ENCODE results near the gene TBC1D32.

TBC1D32 gene

DNA sequence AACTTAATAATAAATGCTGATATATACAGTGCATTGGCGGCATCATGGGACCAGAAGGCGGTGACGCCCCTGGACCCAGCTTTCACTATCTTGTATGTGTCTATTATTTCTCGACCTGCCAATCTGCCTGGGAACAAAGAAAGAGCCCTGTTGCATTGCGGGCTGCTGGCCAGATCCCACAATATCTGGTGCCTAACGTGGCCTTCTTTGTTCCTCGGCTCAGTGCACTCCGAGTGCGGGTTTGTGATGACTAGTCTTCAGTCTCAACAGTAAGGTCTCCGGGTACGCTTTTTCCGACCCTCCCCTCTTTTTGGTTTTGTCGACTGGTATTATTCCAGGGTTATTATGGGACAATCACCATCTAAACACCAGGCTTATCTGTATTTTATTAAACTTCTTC lies 291.5 kb downstream of the TBC1D32 start:
- H3K27ac ChIP-seq (ENCODE audit: low read depth, low read length), result no peak overlapping the region
- H3K9me3 ChIP-seq (ENCODE audit: control insufficient read depth, insufficient read depth, low read length), result no peaks in the 10 kb centered on the region
- no peaks in the 10 kb centered on the region for H4K20me1 ChIP-seq (ENCODE audit: control insufficient read depth, insufficient read depth, low read depth, low read length)
- H3K4me1 ChIP-seq (ENCODE audit: control insufficient read depth, low read length), result no peaks in the 10 kb centered on the region
- H3K36me3 ChIP-seq (ENCODE audit: control insufficient read depth, low read length), result no peaks in the 10 kb centered on the region
- TF ChIP-seq, protein P1, sequence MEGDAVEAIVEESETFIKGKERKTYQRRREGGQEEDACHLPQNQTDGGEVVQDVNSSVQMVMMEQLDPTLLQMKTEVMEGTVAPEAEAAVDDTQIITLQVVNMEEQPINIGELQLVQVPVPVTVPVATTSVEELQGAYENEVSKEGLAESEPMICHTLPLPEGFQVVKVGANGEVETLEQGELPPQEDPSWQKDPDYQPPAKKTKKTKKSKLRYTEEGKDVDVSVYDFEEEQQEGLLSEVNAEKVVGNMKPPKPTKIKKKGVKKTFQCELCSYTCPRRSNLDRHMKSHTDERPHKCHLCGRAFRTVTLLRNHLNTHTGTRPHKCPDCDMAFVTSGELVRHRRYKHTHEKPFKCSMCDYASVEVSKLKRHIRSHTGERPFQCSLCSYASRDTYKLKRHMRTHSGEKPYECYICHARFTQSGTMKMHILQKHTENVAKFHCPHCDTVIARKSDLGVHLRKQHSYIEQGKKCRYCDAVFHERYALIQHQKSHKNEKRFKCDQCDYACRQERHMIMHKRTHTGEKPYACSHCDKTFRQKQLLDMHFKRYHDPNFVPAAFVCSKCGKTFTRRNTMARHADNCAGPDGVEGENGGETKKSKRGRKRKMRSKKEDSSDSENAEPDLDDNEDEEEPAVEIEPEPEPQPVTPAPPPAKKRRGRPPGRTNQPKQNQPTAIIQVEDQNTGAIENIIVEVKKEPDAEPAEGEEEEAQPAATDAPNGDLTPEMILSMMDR (IDR thresholded peaks at IDR 0.05; ENCODE audit: low read depth, low read length, poor library complexity, severe bottlenecking), result no peak
- TF ChIP-seq EZH2phosphoT487 (IDR thresholded peaks at IDR 0.05; ENCODE audit: borderline replicate concordance, low read length), result no peak
- H3K4me2 ChIP-seq (ENCODE audit: low read length), result no peak overlapping the region
- H3K79me2 ChIP-seq (ENCODE audit: control insufficient read depth, low read length), result no peaks in the 10 kb centered on the region
- H3K9me2 ChIP-seq (replicated peaks; ENCODE audit: control insufficient read depth, low read length), result no peaks in the 10 kb centered on the region
- no peak overlapping the region for H3K4me3 ChIP-seq (ENCODE audit: low read length)
- no peaks in the 10 kb centered on the region for H3K27me3 ChIP-seq (ENCODE audit: control insufficient read depth, low read length)
- no peaks in the 10 kb centered on the region for H3F3A ChIP-seq (ENCODE audit: control insufficient read depth, insufficient read depth)

DNA sequence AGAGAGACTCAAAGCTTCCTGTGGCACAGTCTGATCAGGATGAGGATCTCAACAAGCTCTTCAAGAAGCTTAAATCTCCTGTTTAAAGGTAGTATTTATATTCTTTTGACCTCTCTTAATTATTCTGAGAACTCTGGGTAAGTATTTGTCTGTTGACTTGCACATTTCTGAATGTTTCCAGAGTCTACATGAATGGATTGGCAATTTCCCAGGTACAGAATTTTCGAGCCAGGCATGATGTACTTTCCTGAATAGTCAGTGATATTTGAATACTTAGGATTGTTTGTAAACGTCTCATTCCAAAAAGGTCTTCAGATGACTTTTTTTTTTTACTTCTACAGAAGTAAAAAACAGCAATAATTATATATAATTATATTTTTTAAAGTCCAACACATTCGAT lies 293.4 kb downstream of the TBC1D32 start:
- Histone ChIP-seq H4K20me1 (ENCODE audit: control insufficient read depth, insufficient read depth, low read depth, low read length) (no peaks in the 10 kb centered on the region), H3K79me2 (ENCODE audit: control insufficient read depth, low read length) (no peaks in the 10 kb centered on the region), H3K4me3 (ENCODE audit: low read length) (no peak overlapping the region), H3K9me3 (ENCODE audit: control insufficient read depth, insufficient read depth, low read length) (no peaks in the 10 kb centered on the region), H3K9me2 (replicated peaks; ENCODE audit: control insufficient read depth, low read length) (no peaks in the 10 kb centered on the region), H3F3A (ENCODE audit: control insufficient read depth, insufficient read depth) (no peaks in the 10 kb centered on the region), H3K36me3 (ENCODE audit: control insufficient read depth, low read length) (no peaks in the 10 kb centered on the region), H3K4me2 (ENCODE audit: low read length) (no peak overlapping the region), H3K27ac (ENCODE audit: low read depth, low read length) (no peak overlapping the region), H3K27me3 (ENCODE audit: control insufficient read depth, low read length) (no peaks in the 10 kb centered on the region), H3K4me1 (ENCODE audit: control insufficient read depth, low read length) (no peaks in the 10 kb centered on the region)
- no peak for TF ChIP-seq EZH2phosphoT487 (IDR thresholded peaks at IDR 0.05; ENCODE audit: borderline replicate concordance, low read length)
- TF ChIP-seq, protein P1 (IDR thresholded peaks at IDR 0.05; ENCODE audit: low read depth, low read length, poor library complexity, severe bottlenecking), result no peak

DNA sequence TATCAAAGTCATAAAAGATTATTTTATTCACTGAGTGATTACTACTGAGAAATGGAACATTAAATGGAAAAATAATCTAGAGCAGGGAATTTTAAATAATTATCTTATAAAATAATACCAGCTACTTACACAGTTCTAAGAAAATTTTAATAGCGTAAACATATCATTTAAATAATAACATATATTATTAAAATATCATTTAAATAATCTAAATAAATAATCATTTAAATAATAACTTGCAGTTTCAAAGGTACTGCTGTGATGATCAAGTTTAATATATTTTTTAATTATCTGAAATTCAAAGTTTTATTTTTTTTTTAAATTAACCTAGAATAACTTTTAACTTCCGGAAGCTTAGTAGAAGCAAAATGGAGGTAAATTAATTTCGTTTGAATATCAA lies 301.2 kb downstream of the TBC1D32 start:
- H3K27ac ChIP-seq (ENCODE audit: low read depth, low read length), result no peak overlapping the region

More for the DNA sequence above, 301.2 kb downstream of the TBC1D32 start:
- no peak overlapping the region for H3K4me2 ChIP-seq (ENCODE audit: low read length)
- H3K9me3 ChIP-seq (ENCODE audit: control insufficient read depth, insufficient read depth, low read length), result no peaks in the 10 kb centered on the region
- H4K20me1 ChIP-seq (ENCODE audit: control insufficient read depth, insufficient read depth, low read depth, low read length), result no peaks in the 10 kb centered on the region
- no peaks in the 10 kb centered on the region for H3K79me2 ChIP-seq (ENCODE audit: control insufficient read depth, low read length)
- no peaks in the 10 kb centered on the region for H3F3A ChIP-seq (ENCODE audit: control insufficient read depth, insufficient read depth)
- no peaks in the 10 kb centered on the region for H3K36me3 ChIP-seq (ENCODE audit: control insufficient read depth, low read length)
- H3K4me1 ChIP-seq (ENCODE audit: control insufficient read depth, low read length), result no peaks in the 10 kb centered on the region
- no peaks in the 10 kb centered on the region for H3K27me3 ChIP-seq (ENCODE audit: control insufficient read depth, low read length)
- TF ChIP-seq, protein P1 (IDR thresholded peaks at IDR 0.05; ENCODE audit: low read depth, low read length, poor library complexity, severe bottlenecking), result no peak
- TF ChIP-seq EZH2phosphoT487 (IDR thresholded peaks at IDR 0.05; ENCODE audit: borderline replicate concordance, low read length), result no peak
- no peaks in the 10 kb centered on the region for H3K9me2 ChIP-seq (replicated peaks; ENCODE audit: control insufficient read depth, low read length)
- H3K4me3 ChIP-seq (ENCODE audit: low read length), result no peak overlapping the region

All from DOHH2 (cell line).